ENCODE results near the gene INO80D.

Gene INO80D

GRCh38 chr2:205954707-205955106 is 131.3 kb downstream of the INO80D start:
- TF ChIP-seq ZNF776 (tag by site-specific recombination; IDR thresholded peaks at IDR 0.05; ENCODE audit: borderline replicate concordance) = no peak
- no peak for TF ChIP-seq ZNF221 (tag by site-specific recombination; IDR thresholded peaks at IDR 0.05; ENCODE audit: borderline replicate concordance)
- no peak for TF ChIP-seq ZNF26 (tag by site-specific recombination; IDR thresholded peaks at IDR 0.05)
- TF ChIP-seq ZBTB48 (tag by site-specific recombination; IDR thresholded peaks at IDR 0.05) = no peak
- TF ChIP-seq ZBTB11 (tag by site-specific recombination; conservative IDR thresholded peaks at IDR 0.05; ENCODE audit: low read depth) = no peak
- TF ChIP-seq SCRT2 (tag by site-specific recombination; IDR thresholded peaks at IDR 0.05) = no peak
- TF ChIP-seq ZNF433 (tag by site-specific recombination; IDR thresholded peaks at IDR 0.05; ENCODE audit: low read depth) = no peak
- CTCF ChIA-PET = interaction anchor here (0.5 kb wide), 1 partner anchor 27 kb away, joined by 3 read pairs; no protein-coding TSS in a partner anchor
- no peaks in the 10 kb centered on the region for H3K9me3 ChIP-seq (ENCODE audit: control insufficient read depth, insufficient read depth, low read depth, low read length)
- H3K36me3 ChIP-seq (ENCODE audit: control insufficient read depth in 2 of 2, insufficient read depth in 1 of 2, low read length in 2 of 2) = no peaks in the 10 kb centered on the region
- no peak overlapping the region for H3K27ac ChIP-seq (ENCODE audit: extremely low read depth, low read depth, low read length)
- POLR2A ChIA-PET = no interaction called here
- no peaks in the 10 kb centered on the region for H3K4me1 ChIP-seq (ENCODE audit: control insufficient read depth, insufficient read depth, low read length)
- H3K4me3 ChIP-seq (ENCODE audit: low read depth, low read length) = no peak overlapping the region

- H3K27ac ChIP-seq (ENCODE audit: extremely low read depth, low read depth, low read length) = no peak overlapping the region
- H3K4me3 ChIP-seq (ENCODE audit: low read depth, low read length) = no peak overlapping the region
- TF ChIP-seq ZNF280D (tag by site-specific recombination; IDR thresholded peaks at IDR 0.05) (no peak), ZNF501 (tag by site-specific recombination; IDR thresholded peaks at IDR 0.05) (no peak), ZNF629 (tag by site-specific recombination; IDR thresholded peaks at IDR 0.05) (no peak), ZBTB7A (tag by site-specific recombination; IDR thresholded peaks at IDR 0.05; ENCODE audit: low read depth) (no peak), ZNF362 (tag by site-specific recombination; IDR thresholded peaks at IDR 0.05) (no peak)
- ChIA-PET CTCF (interaction anchor here (1.3 kb wide), 1 partner anchor 26 kb away, joined by 4 read pairs; no protein-coding TSS in a partner anchor), POLR2A (no interaction called here)
- H3K4me1 ChIP-seq (ENCODE audit: control insufficient read depth, insufficient read depth, low read length) = no peaks in the 10 kb centered on the region
- H3K36me3 ChIP-seq (ENCODE audit: control insufficient read depth in 2 of 2, insufficient read depth in 1 of 2, low read length in 2 of 2) = no peaks in the 10 kb centered on the region
- H3K9me3 ChIP-seq (ENCODE audit: control insufficient read depth, insufficient read depth, low read depth, low read length) = no peaks in the 10 kb centered on the region
Observed at GRCh38 chr2:205952282-205952681, 133.7 kb downstream of the INO80D start.

GRCh38 chr2:205948883-205949282 is 137.1 kb downstream of the INO80D start:
- ChIA-PET POLR2A (no interaction called here), CTCF (interaction anchor here (0.5 to 3.9 kb wide), 27 partner anchors 8 to 1877 kb away, joined by 3 to 27 read pairs (median 5); no protein-coding TSS in a partner anchor)
- no peak for TF ChIP-seq ZNF10 (tag by site-specific recombination; IDR thresholded peaks at IDR 0.05)
- no peak for TF ChIP-seq ZNF639 (tag by site-specific recombination; IDR thresholded peaks at IDR 0.05)
- no peak for TF ChIP-seq HIC1 (tag by site-specific recombination; IDR thresholded peaks at IDR 0.05)
- TF ChIP-seq ZNF184 (tag by site-specific recombination; IDR thresholded peaks at IDR 0.05) = no peak
- TF ChIP-seq ZNF426 (tag by site-specific recombination; IDR thresholded peaks at IDR 0.05) = no peak

More at GRCh38 chr2:205948883-205949282, 137.1 kb downstream of the INO80D start:
- H3K36me3 ChIP-seq (ENCODE audit: control insufficient read depth in 2 of 2, insufficient read depth in 1 of 2, low read length in 2 of 2) = no peaks in the 10 kb centered on the region
- no peak overlapping the region for H3K4me3 ChIP-seq (ENCODE audit: low read depth, low read length)
- H3K9me3 ChIP-seq (ENCODE audit: control insufficient read depth, insufficient read depth, low read depth, low read length) = no peaks in the 10 kb centered on the region
- no peak overlapping the region for H3K27ac ChIP-seq (ENCODE audit: extremely low read depth, low read depth, low read length)
- no peaks in the 10 kb centered on the region for H3K4me1 ChIP-seq (ENCODE audit: control insufficient read depth, insufficient read depth, low read length)

Data from HEK293 (cell line).